ENCODE results near the gene AREL1. TPM values are rescaled to one million over a fixed set of nuclear protein-coding genes. Genes with fewer than 3 reads are reported as not detected.

AREL1 gene
- total and polyA plus RNA-seq, 8 donors: 7.6 to 20.9 (median 12.8) TPM

- no peak for DNase-seq
- H3K4me3 ChIP-seq: no peak overlapping the region
- no peaks in the 10 kb centered on the region for H3K36me3 ChIP-seq
- no peaks in the 10 kb centered on the region for H3K4me1 ChIP-seq
- no peak overlapping the region for H3K27ac ChIP-seq
- no peak for TF ChIP-seq CTCF (IDR thresholded peaks at IDR 0.05)
- 69 to 77% methylated on average over 2 of the region's 2 CpGs for WGBS, 2 donors
- intact Hi-C loops (cut with DNase I): no loop called here
- no peak for FAIRE-seq
- no peaks in the 10 kb centered on the region for H3K9me3 ChIP-seq
- ATAC-seq: no peak
- H3K27me3 ChIP-seq: no peaks in the 10 kb centered on the region
These were observed 41.3 kb upstream of the AREL1 start for GRCh38 chr14:74754157-74754556.

- 81 to 93% methylated on average over 2 of the region's 2 CpGs for WGBS, 2 donors
These were observed 34.4 kb upstream of the AREL1 start for GRCh38 chr14:74747237-74747636.

GRCh38 chr14:74739293-74740030, 26.6 kb upstream of the AREL1 start:
- Histone ChIP-seq H3K4me1 (no peaks in the 10 kb centered on the region), H3K27ac (no peak overlapping the region), H3K27me3 (no peaks in the 10 kb centered on the region), H3K4me3 (no peak overlapping the region), H3K36me3 (peaks cover 0 to 4% (median 0%) of the 10 kb centered on the region in 3 donors), H3K9me3 (no peaks in the 10 kb centered on the region)
- DNase-seq (no peak), FAIRE-seq (no peak), ATAC-seq (no peak)
- intact Hi-C loops (cut with DNase I): no loop called here
- no peak for TF ChIP-seq CTCF (IDR thresholded peaks at IDR 0.05)
- WGBS, 2 donors: 92 to 96% methylated on average over 8 of the region's 8 CpGs

More at GRCh38 chr14:74747237-74747636, 34.4 kb upstream of the AREL1 start:
- FAIRE-seq (no peak), ATAC-seq (no peak), DNase-seq (no peak)
- no peaks in the 10 kb centered on the region for H3K27me3 ChIP-seq
- H3K27ac ChIP-seq: no peak overlapping the region
- no peaks in the 10 kb centered on the region for H3K36me3 ChIP-seq
- no peak for TF ChIP-seq CTCF (IDR thresholded peaks at IDR 0.05)
- intact Hi-C loops (cut with DNase I): no loop called here
- H3K9me3 ChIP-seq: no peaks in the 10 kb centered on the region
- no peaks in the 10 kb centered on the region for H3K4me1 ChIP-seq
- H3K4me3 ChIP-seq: no peak overlapping the region

DNA sequence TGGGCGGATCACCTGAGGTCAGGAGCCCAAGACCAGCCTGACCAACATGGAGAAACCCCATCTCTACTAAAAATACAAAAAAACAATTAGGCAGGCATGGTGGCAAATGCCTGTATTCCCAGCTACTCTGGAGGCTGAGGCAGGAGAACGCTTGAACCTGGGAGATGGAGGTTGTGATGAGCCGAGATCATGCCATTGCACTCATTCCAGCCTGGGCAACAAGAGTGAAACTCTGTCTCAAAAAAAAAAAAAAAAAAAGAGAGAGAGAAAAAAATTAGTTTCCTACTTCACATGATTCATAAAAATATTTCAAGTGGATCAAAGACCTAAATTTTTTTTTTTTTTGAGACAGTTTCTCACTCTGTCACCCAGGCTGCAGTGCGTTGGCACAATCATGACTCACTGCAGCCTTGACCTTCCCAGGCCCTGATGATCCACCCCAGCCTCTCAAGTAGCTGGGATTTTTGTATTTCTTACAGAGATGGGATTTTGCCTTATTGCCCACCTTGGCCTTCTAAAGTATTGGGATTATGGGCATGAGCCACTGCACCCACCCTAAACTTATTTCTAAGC, 25.0 kb upstream of the AREL1 start:
- 95 to 99% methylated on average over 4 of the region's 4 CpGs for WGBS, 2 donors
- no peak overlapping the region for H3K27ac ChIP-seq
- intact Hi-C loops (cut with DNase I): no loop called here
- no peaks in the 10 kb centered on the region for H3K27me3 ChIP-seq
- no peak overlapping the region for H3K4me3 ChIP-seq
- H3K9me3 ChIP-seq: no peaks in the 10 kb centered on the region
- ATAC-seq (no peak), FAIRE-seq (no peak), DNase-seq (no peak)
- peaks cover 0 to 20% (median 0%) of the 10 kb centered on the region in 3 donors for H3K36me3 ChIP-seq
- no peak for TF ChIP-seq CTCF (IDR thresholded peaks at IDR 0.05)
- H3K4me1 ChIP-seq: no peaks in the 10 kb centered on the region

GRCh38 chr14:74735125-74735524, 22.2 kb upstream of the AREL1 start:
- H3K36me3 ChIP-seq: peaks cover 0 to 25% (median 0%) of the 10 kb centered on the region in 3 donors
- DNase-seq (no peak), ATAC-seq (no peak)

More at GRCh38 chr14:74735125-74735524, 22.2 kb upstream of the AREL1 start:
- Histone ChIP-seq H3K4me3 (no peak overlapping the region), H3K27ac (no peak overlapping the region), H3K9me3 (no peaks in the 10 kb centered on the region), H3K27me3 (no peaks in the 10 kb centered on the region), H3K4me1 (no peaks in the 10 kb centered on the region)
- 27 to 28% methylated on average over 4 of the region's 4 CpGs for WGBS, 2 donors
- no peak for FAIRE-seq
- TF ChIP-seq CTCF (IDR thresholded peaks at IDR 0.05): no peak
- intact Hi-C loops (cut with DNase I): no loop called here

All from pancreas (tissue), 10 donors.